Activated CD4-positive, alpha-beta T cell treated with anti-CD3 and anti-CD28 coated beads for 36 hours (primary cell): ENCODE results near the gene TNFAIP3. TPM values are rescaled to one million over a fixed set of nuclear protein-coding genes. Genes with fewer than 3 reads are reported as not detected.

Source experiments
- ATAC-seq: fragments of 200-7000 bp; cut with Tn5 transposase; one replicate; pipeline ENCODE4 v1.10.0; 2021; ENCODE audit warnings: mild to moderate bottlenecking, moderate library complexity
- CTCF ChIA-PET: fragments of 350-600 bp; sonication (Branson Sonifier 250); formaldehyde crosslinking; loops from one replicate; lab custom pipeline; 2021; ENCODE audit warnings: antibody characterized with exemption; lab: Charles Lee
- POLR2A ChIA-PET: fragments of 350-600 bp; sonication (Branson Sonifier 250); formaldehyde crosslinking; loops from one replicate; lab custom pipeline; 2021; ENCODE audit warnings: antibody characterized with exemption, inconsistent platforms; lab: Charles Lee
- DNase-seq: peaks from one replicate; pipeline ENCODE4 v3.0.0-alpha.2; 2020
- H3K27ac Mint-ChIP-seq: one replicate; pipeline ENCODE4 v1.8.0; 2021; ENCODE audit warnings: mixed read lengths
- H3K27me3 Mint-ChIP-seq: one replicate; pipeline ENCODE4 v1.8.0; 2021; ENCODE audit warnings: mixed read lengths
- H3K36me3 Mint-ChIP-seq: one replicate; pipeline ENCODE4 v1.8.0; 2021; ENCODE audit warnings: low read depth, mixed read lengths
- H3K4me1 Mint-ChIP-seq: one replicate; pipeline ENCODE4 v1.8.0; 2021; ENCODE audit warnings: mixed read lengths
- H3K4me3 Mint-ChIP-seq: one replicate; pipeline ENCODE4 v1.8.0; 2021; ENCODE audit warnings: mild to moderate bottlenecking, moderate library complexity, mixed read lengths
- H3K9me3 Mint-ChIP-seq: one replicate; pipeline ENCODE4 v1.8.0; 2021; ENCODE audit warnings: low read depth, mixed read lengths
- intact Hi-C, 2 experiments: fragments of 100-400 bp; cut with DNase I in 1 of 2; cut with micrococcal nuclease in 1 of 2; formaldehyde crosslinking; loops; one replicate each; pipeline versions ENCODE4 v1.14.2 to v1.15.1; 2022 to 2024; cut with DNase I, micrococcal nuclease
- total RNA-seq, 2 experiments: library from RNA; stranded (reverse); gene quantifications; one replicate each; pipeline ENCODE4 v1.2.3, GENCODE V29; 2021

Gene TNFAIP3
- total RNA-seq, 2 experiments from 2014 or later = 284 to 371 TPM

DNA sequence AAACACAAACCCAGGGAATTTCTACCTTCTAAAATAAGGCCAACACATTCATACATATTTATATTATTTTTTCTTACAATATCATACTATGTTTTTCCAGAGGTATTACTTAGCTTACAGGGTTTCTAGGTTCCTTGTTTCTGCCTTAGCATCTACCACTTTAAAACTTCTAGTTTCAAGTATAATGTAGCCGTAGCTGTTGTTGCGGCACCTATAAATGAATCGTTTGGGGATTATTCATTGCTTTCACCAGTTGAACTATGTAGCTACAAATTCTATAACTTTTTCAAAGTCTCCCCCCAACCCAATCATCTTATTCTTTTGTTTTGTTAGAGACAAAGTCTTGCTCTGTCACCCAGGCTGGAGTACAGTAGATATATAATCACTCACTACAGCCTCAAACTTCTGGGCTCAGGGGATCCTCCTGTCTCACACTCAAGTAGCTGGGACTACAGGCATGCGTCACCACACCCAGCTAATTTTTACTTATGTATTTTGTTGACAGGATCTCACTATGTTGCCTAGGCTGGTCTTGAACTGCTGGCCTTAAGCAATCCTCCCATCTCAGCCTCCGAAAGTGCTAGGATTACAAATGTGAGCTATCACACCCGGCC lies 43.9 kb downstream of the TNFAIP3 start:
- CTCF ChIA-PET = interaction anchor here (0.8 to 2.2 kb wide), 13 partner anchors 9 to 212 kb away, joined by 3 to 13 read pairs (median 3); no protein-coding TSS in a partner anchor
- POLR2A ChIA-PET = interaction anchor here (0.7 to 1.2 kb wide), 4 partner anchors 17 to 195 kb away, joined by 3 to 4 read pairs (median 4); no protein-coding TSS in a partner anchor
- H3K4me1 Mint-ChIP-seq = peaks cover 63% of the 10 kb centered on the region
- DNase-seq (peak; percentile 40), ATAC-seq (peak; percentile 77)
- peak overlapping the region; percentile 83 for H3K27ac Mint-ChIP-seq
- peaks cover 18% of the 10 kb centered on the region for H3K9me3 Mint-ChIP-seq
- H3K4me3 Mint-ChIP-seq = no peak overlapping the region
- no peaks in the 10 kb centered on the region for H3K27me3 Mint-ChIP-seq
- intact Hi-C loops = no loop called here
- peaks cover 5% of the 10 kb centered on the region for H3K36me3 Mint-ChIP-seq

- POLR2A ChIA-PET = interaction anchor here (1.2 kb wide), 1 partner anchor 38 kb away, joined by 4 read pairs; no protein-coding TSS in a partner anchor
- intact Hi-C loops = no loop called here
- Mint-ChIP-seq H3K4me1 (peaks cover 55% of the 10 kb centered on the region), H3K36me3 (peaks cover 5% of the 10 kb centered on the region), H3K27me3 (no peaks in the 10 kb centered on the region), H3K4me3 (no peak overlapping the region), H3K9me3 (peaks cover 20% of the 10 kb centered on the region), H3K27ac (peak overlapping the region; percentile 83)
- ATAC-seq (no peak), DNase-seq (no peak)
- CTCF ChIA-PET = interaction anchor here (0.8 to 2.2 kb wide), 10 partner anchors 28 to 213 kb away, joined by 3 to 13 read pairs (median 3); no protein-coding TSS in a partner anchor
These were observed 44.7 kb downstream of the TNFAIP3 start for GRCh38 chr6:137911675-137912191.

DNA sequence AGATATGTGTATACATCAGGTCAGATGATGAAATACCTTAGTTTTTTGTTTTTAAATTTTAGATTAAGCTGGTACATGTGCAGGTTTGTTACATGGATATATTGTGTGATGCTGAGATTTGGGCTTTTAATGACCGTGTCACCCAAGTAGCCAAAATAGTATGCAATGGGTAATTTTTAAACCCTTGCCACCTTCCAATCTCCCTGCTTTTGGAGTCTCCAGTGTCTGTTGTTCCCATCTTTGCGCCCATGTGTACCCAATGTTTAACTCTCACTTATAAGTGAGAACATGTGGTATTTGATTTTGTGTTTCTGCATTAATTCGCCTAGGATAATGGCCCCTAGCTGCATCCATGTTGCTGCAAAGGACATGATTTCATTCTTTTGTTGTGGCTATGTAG lies 45.8 kb downstream of the TNFAIP3 start:
- peaks cover 20% of the 10 kb centered on the region for H3K9me3 Mint-ChIP-seq
- CTCF ChIA-PET = interaction anchor here (1.0 to 1.7 kb wide), 4 partner anchors 27 to 37 kb away, joined by 3 to 7 read pairs (median 4); no protein-coding TSS in a partner anchor
- H3K27ac Mint-ChIP-seq = peak overlapping the region; percentile 22
- no peak for ATAC-seq
- intact Hi-C loops = no loop called here
- POLR2A ChIA-PET = no interaction called here
- H3K4me3 Mint-ChIP-seq = no peak overlapping the region
- H3K27me3 Mint-ChIP-seq = no peaks in the 10 kb centered on the region
- peaks cover 5% of the 10 kb centered on the region for H3K36me3 Mint-ChIP-seq
- no peak for DNase-seq
- H3K4me1 Mint-ChIP-seq = peaks cover 48% of the 10 kb centered on the region

- peaks cover 5% of the 10 kb centered on the region for H3K36me3 Mint-ChIP-seq
- no peaks in the 10 kb centered on the region for H3K27me3 Mint-ChIP-seq
- intact Hi-C loops = no loop called here
- ATAC-seq (no peak), DNase-seq (no peak)
- no peak overlapping the region for H3K4me3 Mint-ChIP-seq
- H3K27ac Mint-ChIP-seq = no peak overlapping the region
- H3K4me1 Mint-ChIP-seq = peaks cover 48% of the 10 kb centered on the region
- CTCF ChIA-PET = interaction anchor here (0.7 to 1.7 kb wide), 2 partner anchors 13 to 32 kb away, joined by 3 to 5 read pairs; no protein-coding TSS in a partner anchor
- H3K9me3 Mint-ChIP-seq = peaks cover 20% of the 10 kb centered on the region
- POLR2A ChIA-PET = no interaction called here
These were observed 46.4 kb downstream of the TNFAIP3 start for GRCh38 chr6:137913434-137913833.

DNA sequence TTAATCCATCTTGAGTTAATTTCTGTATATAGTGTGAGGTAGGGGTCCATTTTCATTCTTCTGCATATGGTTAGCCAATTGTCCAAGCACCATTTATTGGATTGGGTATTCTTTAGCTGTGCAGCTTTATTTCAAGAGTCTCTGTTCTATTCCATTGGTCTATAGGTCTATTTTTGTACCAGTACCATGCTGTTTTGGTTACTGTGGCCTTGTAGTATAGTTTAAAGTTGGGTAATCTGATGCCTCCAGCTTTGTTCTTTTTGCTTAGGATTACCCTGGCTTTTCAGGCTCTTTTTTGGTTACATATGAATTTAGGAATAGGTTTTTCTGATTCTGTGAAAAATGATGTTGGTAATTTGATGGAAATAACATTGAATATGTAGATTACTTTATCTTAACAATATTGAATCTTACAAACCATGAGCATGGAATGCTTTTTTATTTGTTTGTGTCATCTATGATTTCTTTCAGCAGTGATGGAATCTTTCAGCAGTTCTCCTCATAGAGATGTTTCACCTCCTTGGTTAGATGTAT lies 47.0 kb downstream of the TNFAIP3 start:
- peaks cover 5% of the 10 kb centered on the region for H3K36me3 Mint-ChIP-seq
- intact Hi-C loops = no loop called here
- H3K9me3 Mint-ChIP-seq = peaks cover 20% of the 10 kb centered on the region
- ChIA-PET CTCF (interaction anchor here (0.7 to 1.7 kb wide), 2 partner anchors 13 to 32 kb away, joined by 3 to 5 read pairs; no protein-coding TSS in a partner anchor), POLR2A (no interaction called here)
- H3K4me3 Mint-ChIP-seq = no peak overlapping the region
- no peaks in the 10 kb centered on the region for H3K27me3 Mint-ChIP-seq
- peaks cover 43% of the 10 kb centered on the region for H3K4me1 Mint-ChIP-seq
- no peak for ATAC-seq
- no peak for DNase-seq
- no peak overlapping the region for H3K27ac Mint-ChIP-seq

DNA sequence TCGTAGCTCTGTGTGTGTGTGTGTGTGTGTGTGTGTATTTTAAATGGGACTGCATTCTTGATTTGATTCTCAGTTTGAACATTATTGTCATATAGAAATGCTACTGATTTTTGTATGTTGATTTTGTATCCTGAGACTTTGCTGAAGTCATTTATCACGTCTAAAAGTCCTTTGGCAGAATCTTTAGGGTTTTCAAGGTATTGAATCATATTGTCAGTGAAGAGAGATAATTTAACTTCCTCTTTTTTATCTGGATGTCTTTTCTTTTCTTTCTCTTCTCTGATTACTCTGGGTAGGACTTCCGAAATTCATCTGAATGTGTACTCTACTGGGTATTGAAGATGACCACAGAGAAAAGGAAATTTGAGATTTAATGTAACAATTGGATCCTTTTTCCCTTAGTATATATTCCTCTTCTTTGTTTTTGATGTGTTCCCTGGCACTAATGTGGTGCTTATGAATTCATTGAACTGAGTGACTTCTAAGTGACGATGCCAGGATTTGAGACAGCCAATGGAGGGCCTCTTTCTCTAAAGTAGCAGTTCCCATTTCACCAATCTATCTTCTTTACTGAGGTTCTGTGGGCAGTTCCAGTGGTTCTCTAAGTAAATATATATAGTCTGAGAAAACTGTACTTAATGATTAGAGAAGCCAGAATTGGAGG lies 47.6 kb downstream of the TNFAIP3 start:
- DNase-seq (no peak), ATAC-seq (no peak)
- ChIA-PET CTCF (interaction anchor here (1.7 kb wide), 1 partner anchor 33 kb away, joined by 5 read pairs; no protein-coding TSS in a partner anchor), POLR2A (no interaction called here)
- Mint-ChIP-seq H3K27ac (no peak overlapping the region), H3K4me1 (peaks cover 39% of the 10 kb centered on the region), H3K9me3 (peaks cover 20% of the 10 kb centered on the region), H3K36me3 (peaks cover 5% of the 10 kb centered on the region), H3K27me3 (no peaks in the 10 kb centered on the region), H3K4me3 (no peak overlapping the region)
- intact Hi-C loops = no loop called here

- no peak for DNase-seq
- Mint-ChIP-seq H3K27me3 (no peaks in the 10 kb centered on the region), H3K27ac (no peak overlapping the region), H3K4me3 (no peak overlapping the region), H3K36me3 (peaks cover 5% of the 10 kb centered on the region), H3K4me1 (peaks cover 27% of the 10 kb centered on the region), H3K9me3 (peaks cover 20% of the 10 kb centered on the region)
- ATAC-seq = no peak
- POLR2A ChIA-PET = no interaction called here
- intact Hi-C loops = no loop called here
- CTCF ChIA-PET = interaction anchor here (1.0 kb wide), 1 partner anchor 23 kb away, joined by 3 read pairs; no protein-coding TSS in a partner anchor
These were observed 48.7 kb downstream of the TNFAIP3 start for GRCh38 chr6:137915790-137916189.

GRCh38 chr6:137917551-137918325 lies 50.7 kb downstream of the TNFAIP3 start:
- Mint-ChIP-seq H3K36me3 (peaks cover 5% of the 10 kb centered on the region), H3K9me3 (peaks cover 20% of the 10 kb centered on the region), H3K4me3 (no peak overlapping the region), H3K27me3 (no peaks in the 10 kb centered on the region), H3K27ac (no peak overlapping the region), H3K4me1 (peaks cover 10% of the 10 kb centered on the region)
- intact Hi-C loops = no loop called here
- ATAC-seq = no peak
- ChIA-PET POLR2A (no interaction called here), CTCF (interaction anchor here (0.6 to 0.9 kb wide), 2 partner anchors 22 to 48 kb away, joined by 3 to 5 read pairs; no protein-coding TSS in a partner anchor)
- DNase-seq = no peak

DNA sequence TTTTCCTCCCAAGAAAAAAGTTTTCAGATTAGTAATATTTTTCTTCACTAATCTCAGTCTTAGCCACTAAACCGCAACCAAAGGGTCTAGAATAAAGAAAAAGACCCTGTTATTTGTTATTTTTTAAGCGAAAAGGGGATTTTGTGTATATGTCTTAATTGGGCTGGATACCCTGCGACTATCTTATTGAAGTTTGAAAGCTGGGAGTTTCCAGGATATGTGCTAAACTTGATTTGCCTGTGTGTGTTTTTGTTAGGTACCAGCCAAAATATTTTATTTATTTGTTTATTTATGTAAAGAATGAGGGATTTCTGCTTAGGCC lies 52.4 kb downstream of the TNFAIP3 start:
- ChIA-PET CTCF (interaction anchor here (0.7 to 1.2 kb wide), 3 partner anchors 20 to 46 kb away, joined by 3 to 4 read pairs (median 3); no protein-coding TSS in a partner anchor), POLR2A (no interaction called here)
- ATAC-seq (no peak), DNase-seq (no peak)
- Mint-ChIP-seq H3K9me3 (peaks cover 6% of the 10 kb centered on the region), H3K27ac (no peak overlapping the region), H3K4me3 (no peak overlapping the region), H3K36me3 (no peaks in the 10 kb centered on the region), H3K4me1 (peaks cover 12% of the 10 kb centered on the region), H3K27me3 (no peaks in the 10 kb centered on the region)
- intact Hi-C loops = no loop called here

GRCh38 chr6:137919837-137920730 lies 53.0 kb downstream of the TNFAIP3 start:
- Mint-ChIP-seq H3K27ac (no peak overlapping the region), H3K27me3 (no peaks in the 10 kb centered on the region), H3K9me3 (peaks cover 1% of the 10 kb centered on the region), H3K4me3 (no peak overlapping the region), H3K4me1 (peaks cover 13% of the 10 kb centered on the region), H3K36me3 (no peaks in the 10 kb centered on the region)
- intact Hi-C loops = no loop called here
- ChIA-PET POLR2A (no interaction called here), CTCF (interaction anchor here (0.7 to 1.2 kb wide), 6 partner anchors 14 to 47 kb away, joined by 3 to 4 read pairs (median 4); no protein-coding TSS in a partner anchor)
- ATAC-seq = no peak
- DNase-seq = no peak
